Calu3 (cell line): ENCODE data around the gene FNDC3B. TPM values are rescaled to one million over a fixed set of nuclear protein-coding genes. Genes with fewer than 3 reads are reported as not detected.
A peak's percentile ranks its signal among the peaks of the same experiment; 100 is the strongest.

Experiments
- BruUV-seq: library from RNA; stranded (reverse); fragments of 400-500 nt; replicated peaks from 2 replicates; lab custom pipeline; 2021; lab: Mats Ljungman, UMichigan
- CTCF ChIA-PET: fragments of 300-600 bp; sonication (Branson Sonifier 250); formaldehyde crosslinking; loops from one replicate; lab custom pipeline; 2022; ENCODE audit warnings: antibody characterized with exemption; lab: Charles Lee
- DNase-seq: peaks from one replicate; pipeline ENCODE4 v3.0.0; 2022
- H3K27ac Mint-ChIP-seq: one replicate; pipeline ENCODE4 v1.8.0; 2022; ENCODE audit warnings: mixed read lengths; ENCODE audit not compliant: unreplicated experiment
- H3K27me3 Mint-ChIP-seq: one replicate; pipeline ENCODE4 v1.8.0; 2022; ENCODE audit warnings: mixed read lengths; ENCODE audit not compliant: unreplicated experiment
- H3K36me3 Mint-ChIP-seq: one replicate; pipeline ENCODE4 v1.8.0; 2022; ENCODE audit warnings: mild to moderate bottlenecking, moderate library complexity, mixed read lengths; ENCODE audit not compliant: insufficient read depth, unreplicated experiment
- H3K4me1 Mint-ChIP-seq: one replicate; pipeline ENCODE4 v1.8.0; 2022; ENCODE audit warnings: mild to moderate bottlenecking, low read depth, mixed read lengths; ENCODE audit not compliant: unreplicated experiment
- H3K4me3 Mint-ChIP-seq: one replicate; pipeline ENCODE4 v1.8.0; 2022; ENCODE audit warnings: mild to moderate bottlenecking, low read depth, moderate library complexity, mixed read lengths; ENCODE audit not compliant: unreplicated experiment
- H3K9me3 Mint-ChIP-seq: one replicate; pipeline ENCODE4 v1.8.0; 2022; ENCODE audit warnings: low read depth, mixed read lengths; ENCODE audit not compliant: unreplicated experiment
- CTCF ChIP-seq: fragments of 200-600 bp; IDR thresholded peaks from one replicate; pipeline ENCODE4 v1.8.0; 2022; ENCODE audit warnings: antibody characterized with exemption; ENCODE audit not compliant: unreplicated experiment
- intact Hi-C: fragments of 100-400 bp; cut with micrococcal nuclease; formaldehyde crosslinking; loops from one replicate; pipeline ENCODE4 v1.10.0; 2022; ENCODE audit not compliant: unreplicated experiment
- total RNA-seq: library from RNA; stranded (reverse); gene quantifications from 2 replicates; pipeline ENCODE4 v1.2.3, GENCODE V29; 2022

The FNDC3B gene
- total RNA-seq, 1 experiment from 2014 or later = 453 TPM

- peaks cover 89% of the 10 kb centered on the region for H3K36me3 Mint-ChIP-seq
- CTCF ChIA-PET = interaction anchor here (0.5 kb wide), 1 partner anchor 1827 kb away, joined by 4 read pairs; no protein-coding TSS in a partner anchor
Observed at GRCh38 chr3:172115787-172116186, 76.4 kb downstream of the FNDC3B start.

GRCh38 chr3:172118019-172118418 lies 78.6 kb downstream of the FNDC3B start:
- CTCF ChIA-PET = no interaction called here
- no peak overlapping the region for H3K4me3 Mint-ChIP-seq
- H3K36me3 Mint-ChIP-seq = peaks cover 90% of the 10 kb centered on the region
- H3K4me1 Mint-ChIP-seq = peaks cover 60% of the 10 kb centered on the region
- no peaks in the 10 kb centered on the region for H3K27me3 Mint-ChIP-seq
- no peak for TF ChIP-seq CTCF
- H3K27ac Mint-ChIP-seq = no peak overlapping the region
- intact Hi-C loops = no loop called here
- no TSS peak for BruUV-seq
- no peaks in the 10 kb centered on the region for H3K9me3 Mint-ChIP-seq
- no peak for DNase-seq

More at GRCh38 chr3:172115787-172116186, 76.4 kb downstream of the FNDC3B start:
- Mint-ChIP-seq H3K27ac (no peak overlapping the region), H3K27me3 (no peaks in the 10 kb centered on the region), H3K9me3 (no peaks in the 10 kb centered on the region), H3K4me1 (peaks cover 48% of the 10 kb centered on the region), H3K4me3 (no peak overlapping the region)
- intact Hi-C loops = no loop called here
- TF ChIP-seq CTCF = no peak
- BruUV-seq = no TSS peak
- DNase-seq = no peak

- DNase-seq = no peak
- peaks cover 64% of the 10 kb centered on the region for H3K4me1 Mint-ChIP-seq
- H3K4me3 Mint-ChIP-seq = no peak overlapping the region
- peaks cover 91% of the 10 kb centered on the region for H3K36me3 Mint-ChIP-seq
- no peak for TF ChIP-seq CTCF
- intact Hi-C loops = no loop called here
- no peaks in the 10 kb centered on the region for H3K9me3 Mint-ChIP-seq
- BruUV-seq = no TSS peak
- H3K27ac Mint-ChIP-seq = peak overlapping the region; percentile 16
- CTCF ChIA-PET = no interaction called here
- H3K27me3 Mint-ChIP-seq = no peaks in the 10 kb centered on the region
Observed at GRCh38 chr3:172119266-172119969, 80.0 kb downstream of the FNDC3B start.

GRCh38 chr3:172120912-172121311 lies 81.5 kb downstream of the FNDC3B start:
- H3K9me3 Mint-ChIP-seq = no peaks in the 10 kb centered on the region
- no peak for DNase-seq
- CTCF ChIA-PET = no interaction called here
- no peaks in the 10 kb centered on the region for H3K27me3 Mint-ChIP-seq
- H3K4me1 Mint-ChIP-seq = peaks cover 70% of the 10 kb centered on the region
- intact Hi-C loops = no loop called here
- no TSS peak for BruUV-seq
- H3K27ac Mint-ChIP-seq = no peak overlapping the region
- no peak for TF ChIP-seq CTCF
- peaks cover 94% of the 10 kb centered on the region for H3K36me3 Mint-ChIP-seq
- H3K4me3 Mint-ChIP-seq = no peak overlapping the region
